ENCODE measurements around the gene COL26A1.

DNA sequence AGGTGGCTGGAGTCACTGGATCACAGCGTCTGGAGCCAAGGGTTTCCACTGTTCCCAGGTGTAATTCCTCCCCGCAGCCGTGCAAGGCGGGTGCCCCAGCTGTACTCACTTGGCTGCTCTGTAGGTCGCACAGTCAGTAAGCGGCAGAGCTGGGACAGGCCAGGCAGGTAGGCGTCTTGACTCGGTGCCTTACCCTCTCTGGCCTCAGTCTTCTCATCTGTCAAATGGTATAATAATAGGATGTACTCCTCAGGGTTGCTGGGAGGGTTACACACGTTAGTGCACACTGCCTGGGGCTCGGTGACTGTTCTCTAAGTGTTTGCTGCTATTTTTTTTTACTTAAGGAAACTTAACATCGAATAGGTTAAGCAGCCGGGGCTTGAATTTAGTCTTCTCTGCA lies 239.4 kb downstream of the COL26A1 start:
- TF ChIP-seq, protein P1, sequence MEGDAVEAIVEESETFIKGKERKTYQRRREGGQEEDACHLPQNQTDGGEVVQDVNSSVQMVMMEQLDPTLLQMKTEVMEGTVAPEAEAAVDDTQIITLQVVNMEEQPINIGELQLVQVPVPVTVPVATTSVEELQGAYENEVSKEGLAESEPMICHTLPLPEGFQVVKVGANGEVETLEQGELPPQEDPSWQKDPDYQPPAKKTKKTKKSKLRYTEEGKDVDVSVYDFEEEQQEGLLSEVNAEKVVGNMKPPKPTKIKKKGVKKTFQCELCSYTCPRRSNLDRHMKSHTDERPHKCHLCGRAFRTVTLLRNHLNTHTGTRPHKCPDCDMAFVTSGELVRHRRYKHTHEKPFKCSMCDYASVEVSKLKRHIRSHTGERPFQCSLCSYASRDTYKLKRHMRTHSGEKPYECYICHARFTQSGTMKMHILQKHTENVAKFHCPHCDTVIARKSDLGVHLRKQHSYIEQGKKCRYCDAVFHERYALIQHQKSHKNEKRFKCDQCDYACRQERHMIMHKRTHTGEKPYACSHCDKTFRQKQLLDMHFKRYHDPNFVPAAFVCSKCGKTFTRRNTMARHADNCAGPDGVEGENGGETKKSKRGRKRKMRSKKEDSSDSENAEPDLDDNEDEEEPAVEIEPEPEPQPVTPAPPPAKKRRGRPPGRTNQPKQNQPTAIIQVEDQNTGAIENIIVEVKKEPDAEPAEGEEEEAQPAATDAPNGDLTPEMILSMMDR (IDR thresholded peaks at IDR 0.05): no peak
- no peak for TF ChIP-seq POLR2A (IDR thresholded peaks at IDR 0.05)

All from lower leg skin (tissue), 3 donors.